Uterus (tissue), 4 donors: ENCODE measurements around the gene CFAP77. TPM values are rescaled to one million over a fixed set of nuclear protein-coding genes. Genes with fewer than 3 reads are reported as not detected.

Experiments used
- DNase-seq, 2 donors: peaks; one replicate each; pipeline ENCODE4 v3.0.0-alpha.2; 2019 to 2020
- H3K27ac ChIP-seq, 2 donors: fragments of 200-600 bp; sonication (generic); 1 replicate in 1 of 2; 2 replicates in 1 of 2; pipeline ENCODE4 v1.5.1; 2016 to 2018
- H3K27me3 ChIP-seq, 2 donors: fragments of 200-600 bp; sonication (generic); one replicate each; pipeline ENCODE4 v1.5.1; 2018 to 2019; ENCODE audit warnings: control low read depth in 1 of 2
- H3K36me3 ChIP-seq, 2 donors: fragments of 200-600 bp; sonication (generic); one replicate each; pipeline ENCODE4 v1.5.1; 2019; ENCODE audit warnings: control low read depth in 1 of 2
- H3K4me1 ChIP-seq, 2 donors: fragments of 200-600 bp; sonication (generic); one replicate each; pipeline ENCODE4 v1.5.1; 2018 to 2019; ENCODE audit warnings: control low read depth in 1 of 2
- H3K4me3 ChIP-seq, 2 donors: fragments of 200-600 bp; sonication (generic); 1 replicate in 1 of 2; 2 replicates in 1 of 2; pipeline ENCODE4 v1.5.1; 2018 to 2019; ENCODE audit warnings: mild to moderate bottlenecking in 1 of 2
- H3K9me3 ChIP-seq, 2 donors: fragments of 200-600 bp; sonication (generic); one replicate each; pipeline ENCODE4 v1.5.1; 2019; ENCODE audit warnings: control low read depth in 1 of 2
- CTCF ChIP-seq, 4 experiments: fragments of 200-600 bp in 2 of 4; fragments of 450-650 bp in 2 of 4; sonication (generic) in 2 of 4; IDR thresholded peaks; one replicate each; pipeline ENCODE4 v1.5.1; 2016 to 2019; ENCODE audit warnings: antibody characterized with exemption in 4 of 4, mild to moderate bottlenecking in 2 of 4, moderate library complexity in 1 of 4
- POLR2A ChIP-seq, 2 donors: fragments of 450-650 bp; IDR thresholded peaks; one replicate each; pipeline ENCODE4 v1.6.1; 2016; ENCODE audit warnings: antibody characterized with exemption in 2 of 2, mild to moderate bottlenecking in 1 of 2, moderate library complexity in 1 of 2
- intact Hi-C: fragments of 100-400 bp; cut with DNase I; formaldehyde crosslinking; loops from one replicate; pipeline ENCODE4 v1.15.1; 2023; ENCODE audit warnings: low total_unique reads
- total RNA-seq, 4 donors: library from RNA; depleted of rRNA in 3 of 4; stranded (reverse); fragments of >200 nt in 3 of 4; gene quantifications; one replicate each; pipeline versions ENCODE4 v1.1.0 to v1.2.4, GENCODE V29; 2014 to 2023
- donor health status: DM: yes; HTN: yes; CAD: no.

Gene CFAP77
- total RNA-seq, 4 donors from 2014 or later, result 1.4 TPM; not detected in 3

GRCh38 chr9:132440735-132441134, 30.7 kb downstream of the CFAP77 start:
- H3K4me1 ChIP-seq, result no peaks in the 10 kb centered on the region
- no peaks in the 10 kb centered on the region for H3K27me3 ChIP-seq
- TF ChIP-seq CTCF (IDR thresholded peaks at IDR 0.05), result no peak
- H3K27ac ChIP-seq, result no peak overlapping the region
- H3K9me3 ChIP-seq, result no peaks in the 10 kb centered on the region
- intact Hi-C loops, result no loop called here
- DNase-seq, result no peak
- no peaks in the 10 kb centered on the region for H3K36me3 ChIP-seq
- H3K4me3 ChIP-seq, result no peak overlapping the region

- no peak overlapping the region for H3K4me3 ChIP-seq
- H3K9me3 ChIP-seq, result no peaks in the 10 kb centered on the region
- TF ChIP-seq POLR2A (IDR thresholded peaks at IDR 0.05) (no peak), CTCF (IDR thresholded peaks at IDR 0.05) (no peak)
- H3K27me3 ChIP-seq, result no peaks in the 10 kb centered on the region
- H3K27ac ChIP-seq, result no peak overlapping the region
- H3K36me3 ChIP-seq, result no peaks in the 10 kb centered on the region
- H3K4me1 ChIP-seq, result no peaks in the 10 kb centered on the region
- intact Hi-C loops, result no loop called here
- no peak for DNase-seq
Observed at GRCh38 chr9:132441404-132441803, 31.4 kb downstream of the CFAP77 start.

- TF ChIP-seq POLR2A (IDR thresholded peaks at IDR 0.05) (no peak), CTCF (IDR thresholded peaks at IDR 0.05) (no peak)
- H3K9me3 ChIP-seq, result no peaks in the 10 kb centered on the region
- no peaks in the 10 kb centered on the region for H3K27me3 ChIP-seq
- H3K36me3 ChIP-seq, result no peaks in the 10 kb centered on the region
- no peaks in the 10 kb centered on the region for H3K4me1 ChIP-seq
- intact Hi-C loops, result no loop called here
- no peak for DNase-seq
- no peak overlapping the region for H3K4me3 ChIP-seq
- H3K27ac ChIP-seq, result no peak overlapping the region
Observed at GRCh38 chr9:132443951-132444607, 34.1 kb downstream of the CFAP77 start.

- Histone ChIP-seq H3K9me3 (no peaks in the 10 kb centered on the region), H3K27ac (no peak overlapping the region), H3K36me3 (no peaks in the 10 kb centered on the region), H3K4me1 (no peaks in the 10 kb centered on the region), H3K4me3 (no peak overlapping the region), H3K27me3 (no peaks in the 10 kb centered on the region)
- TF ChIP-seq CTCF (IDR thresholded peaks at IDR 0.05) (no peak), POLR2A (IDR thresholded peaks at IDR 0.05) (no peak)
- DNase-seq, result no peak
- intact Hi-C loops, result no loop called here
Observed at GRCh38 chr9:132446887-132447286, 36.9 kb downstream of the CFAP77 start.

GRCh38 chr9:132447346-132447745, 37.3 kb downstream of the CFAP77 start:
- Histone ChIP-seq H3K9me3 (no peaks in the 10 kb centered on the region), H3K27me3 (no peaks in the 10 kb centered on the region), H3K4me1 (no peaks in the 10 kb centered on the region), H3K36me3 (no peaks in the 10 kb centered on the region), H3K4me3 (no peak overlapping the region), H3K27ac (no peak overlapping the region)
- no peak for TF ChIP-seq POLR2A (IDR thresholded peaks at IDR 0.05)
- no peak for TF ChIP-seq CTCF (IDR thresholded peaks at IDR 0.05)
- no peak for DNase-seq
- intact Hi-C loops, result no loop called here
